Stimulated activated effector memory CD8-positive, alpha-beta T cell treated with anti-CD3 and anti-CD28 coated beads, Interleukin-12 subunit alpha, Interleukin-12 subunit beta, amount 100 ng/mL, for 72 hours (primary cell): ENCODE results near the gene GPR63.

Experiments
- ATAC-seq: fragments of 150-1000 bp; cut with Tn5 transposase; 2 replicates; pipeline ENCODE4 v1.10.0; 2021
- DNase-seq, 2 donors: peaks; one replicate each; pipeline ENCODE4 v3.0.0; 2021 to 2022; ENCODE audit warnings: low spot score in 2 of 2
- H3K27ac Mint-ChIP-seq: one replicate; pipeline ENCODE4 v1.8.0; 2022; ENCODE audit warnings: mild to moderate bottlenecking, mixed read lengths
- H3K36me3 Mint-ChIP-seq: one replicate; pipeline ENCODE4 v1.8.0; 2022; ENCODE audit warnings: mild to moderate bottlenecking, mixed read lengths
- H3K4me1 Mint-ChIP-seq: one replicate; pipeline ENCODE4 v1.8.0; 2022; ENCODE audit warnings: mixed read lengths
- H3K4me3 Mint-ChIP-seq: one replicate; pipeline ENCODE4 v1.8.0; 2022; ENCODE audit warnings: mild to moderate bottlenecking, mixed read lengths
- H3K9me3 Mint-ChIP-seq: one replicate; pipeline ENCODE4 v1.8.0; 2022; ENCODE audit warnings: mixed read lengths

The GPR63 gene

GRCh38 chr6:96844530-96844929 is 7.3 kb upstream of the GPR63 start:
- ATAC-seq (no peak), DNase-seq (no peak)
- Mint-ChIP-seq H3K36me3 (no peaks in the 10 kb centered on the region), H3K27ac (no peak overlapping the region), H3K4me1 (no peaks in the 10 kb centered on the region), H3K9me3 (peaks cover 3% of the 10 kb centered on the region), H3K4me3 (no peak overlapping the region)

GRCh38 chr6:96841345-96841744 is 4.1 kb upstream of the GPR63 start:
- DNase-seq (no peak), ATAC-seq (no peak)
- no peak overlapping the region for H3K27ac Mint-ChIP-seq

DNA sequence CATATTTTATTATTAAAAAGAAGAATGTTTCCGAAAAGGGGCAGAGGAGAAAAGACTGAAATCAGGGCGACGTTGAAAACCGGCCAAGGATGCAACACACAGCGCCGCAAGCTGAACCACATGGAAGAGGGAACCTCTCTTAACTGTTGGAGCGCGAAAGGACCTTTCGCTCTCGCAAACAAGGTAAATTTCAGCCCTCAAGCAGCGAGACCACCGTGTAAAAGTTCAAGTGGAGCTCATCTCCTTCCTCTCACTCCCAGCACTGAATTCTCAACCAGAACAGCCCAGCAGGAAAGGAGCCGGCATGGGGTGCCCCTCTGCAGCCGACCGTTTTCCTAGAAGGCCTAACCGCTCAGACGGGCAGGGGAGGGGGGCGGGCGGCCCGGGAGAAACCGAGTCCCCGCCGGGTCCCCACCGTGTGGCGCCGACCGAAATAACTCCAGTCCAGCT is 621 bp downstream of the GPR63 start:
- H3K4me1 Mint-ChIP-seq = peaks cover 17% of the 10 kb centered on the region
- DNase-seq (no peak), ATAC-seq (peak; percentile 22)
- H3K4me3 Mint-ChIP-seq = peak overlapping the region; percentile 84
- no peak overlapping the region for H3K27ac Mint-ChIP-seq
- H3K9me3 Mint-ChIP-seq = no peaks in the 10 kb centered on the region
- H3K36me3 Mint-ChIP-seq = no peaks in the 10 kb centered on the region

More at GRCh38 chr6:96841345-96841744, 4.1 kb upstream of the GPR63 start:
- Mint-ChIP-seq H3K36me3 (no peaks in the 10 kb centered on the region), H3K4me1 (peaks cover 10% of the 10 kb centered on the region), H3K9me3 (peaks cover 3% of the 10 kb centered on the region), H3K4me3 (no peak overlapping the region)

DNA sequence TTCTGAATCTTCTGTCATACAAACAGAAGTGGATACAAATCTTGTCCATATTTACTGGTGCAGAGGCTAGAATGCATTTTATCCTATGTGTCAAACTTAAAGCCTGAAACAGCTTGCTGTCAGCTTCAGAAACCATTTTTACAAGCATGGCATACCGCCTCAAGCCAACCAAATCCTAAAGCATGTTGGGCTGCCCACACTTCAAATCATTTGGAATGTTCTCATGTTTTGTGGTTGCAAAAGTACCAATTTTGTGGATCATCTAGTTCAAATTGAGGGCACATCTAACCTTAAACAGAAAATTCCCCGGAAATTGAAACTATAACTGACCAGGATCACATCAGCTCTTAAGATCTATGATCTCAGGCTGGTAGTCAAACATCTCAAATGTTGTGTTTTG is 3.2 kb downstream of the GPR63 start:
- no peaks in the 10 kb centered on the region for H3K9me3 Mint-ChIP-seq
- H3K4me3 Mint-ChIP-seq = no peak overlapping the region
- ATAC-seq = no peak
- no peak for DNase-seq
- H3K27ac Mint-ChIP-seq = no peak overlapping the region
- H3K36me3 Mint-ChIP-seq = no peaks in the 10 kb centered on the region
- H3K4me1 Mint-ChIP-seq = peaks cover 17% of the 10 kb centered on the region

DNA sequence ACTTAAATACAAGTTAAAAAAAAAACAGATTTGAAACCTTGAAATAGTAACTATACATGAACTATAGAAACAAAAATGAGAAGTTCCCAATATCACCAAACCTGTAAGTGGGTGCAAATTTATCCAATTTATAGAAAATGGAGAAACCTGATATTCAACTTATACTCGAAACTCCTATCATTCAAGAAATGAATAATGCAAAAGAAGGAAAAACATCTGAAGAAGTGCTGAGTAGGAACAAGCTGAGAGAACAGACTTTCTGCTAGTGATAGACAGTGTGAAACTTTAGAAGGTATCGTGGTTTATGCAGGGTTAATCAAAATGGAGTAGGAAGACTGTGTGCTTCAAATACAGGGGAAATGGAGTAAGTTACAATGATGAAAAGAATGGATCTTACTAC is 4.5 kb downstream of the GPR63 start:
- no peak overlapping the region for H3K27ac Mint-ChIP-seq
- DNase-seq = no peak
- ATAC-seq = no peak
- H3K9me3 Mint-ChIP-seq = no peaks in the 10 kb centered on the region
- H3K4me3 Mint-ChIP-seq = no peak overlapping the region
- H3K4me1 Mint-ChIP-seq = peaks cover 10% of the 10 kb centered on the region
- no peaks in the 10 kb centered on the region for H3K36me3 Mint-ChIP-seq

DNA sequence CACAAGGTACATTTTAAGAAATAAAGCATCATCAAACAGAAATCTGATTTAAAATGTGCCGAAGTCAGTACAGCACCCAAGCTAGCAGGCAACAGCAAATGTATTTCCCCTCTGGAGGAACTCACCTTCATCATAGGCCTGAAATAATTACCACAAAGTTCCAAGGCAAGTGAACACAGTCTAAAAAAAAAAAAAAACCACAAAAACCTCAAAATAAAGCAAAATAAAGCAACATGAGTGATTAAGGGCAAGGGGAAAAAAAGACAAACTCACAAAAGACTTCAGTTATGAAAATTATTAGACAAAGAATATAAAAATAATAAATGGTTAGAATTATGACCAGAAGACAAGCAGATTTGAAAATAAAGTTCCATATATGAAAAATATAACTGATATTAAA is 10.4 kb downstream of the GPR63 start:
- H3K4me1 Mint-ChIP-seq = no peaks in the 10 kb centered on the region
- no peak overlapping the region for H3K4me3 Mint-ChIP-seq
- DNase-seq (no peak), ATAC-seq (no peak)
- H3K36me3 Mint-ChIP-seq = no peaks in the 10 kb centered on the region
- H3K27ac Mint-ChIP-seq = no peak overlapping the region
- H3K9me3 Mint-ChIP-seq = no peaks in the 10 kb centered on the region

- DNase-seq = no peak
- Mint-ChIP-seq H3K9me3 (no peaks in the 10 kb centered on the region), H3K27ac (no peak overlapping the region), H3K36me3 (no peaks in the 10 kb centered on the region), H3K4me1 (no peaks in the 10 kb centered on the region), H3K4me3 (no peak overlapping the region)
- ATAC-seq = no peak
Observed at GRCh38 chr6:96823743-96824142, 13.5 kb downstream of the GPR63 start.

DNA sequence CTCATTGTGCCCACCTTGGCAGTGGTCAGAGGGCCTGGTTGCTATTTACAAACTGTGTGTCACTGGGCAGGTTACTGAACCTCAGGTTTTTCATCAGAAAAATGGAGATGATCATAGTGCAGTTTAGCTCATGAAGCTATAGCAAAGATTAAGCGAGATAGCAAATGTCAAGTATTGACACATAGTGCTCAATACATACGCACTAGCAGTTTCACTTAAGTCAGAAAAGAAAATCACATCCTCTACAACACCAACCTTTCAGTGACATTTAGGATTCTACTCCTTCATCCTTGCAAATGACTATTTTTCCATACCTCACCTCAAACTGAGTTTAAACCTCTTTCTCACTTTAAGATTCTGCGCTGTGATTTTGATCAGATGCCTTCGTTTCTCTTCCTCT is 16.2 kb downstream of the GPR63 start:
- no peak for DNase-seq
- Mint-ChIP-seq H3K4me1 (no peaks in the 10 kb centered on the region), H3K9me3 (no peaks in the 10 kb centered on the region), H3K27ac (no peak overlapping the region), H3K36me3 (no peaks in the 10 kb centered on the region), H3K4me3 (no peak overlapping the region)
- ATAC-seq = no peak

- ATAC-seq (no peak), DNase-seq (no peak)
- H3K4me3 Mint-ChIP-seq = no peak overlapping the region
- H3K4me1 Mint-ChIP-seq = no peaks in the 10 kb centered on the region
- H3K9me3 Mint-ChIP-seq = no peaks in the 10 kb centered on the region
- H3K36me3 Mint-ChIP-seq = no peaks in the 10 kb centered on the region
- H3K27ac Mint-ChIP-seq = no peak overlapping the region
Observed at GRCh38 chr6:96816301-96816817, 20.9 kb downstream of the GPR63 start.

DNA sequence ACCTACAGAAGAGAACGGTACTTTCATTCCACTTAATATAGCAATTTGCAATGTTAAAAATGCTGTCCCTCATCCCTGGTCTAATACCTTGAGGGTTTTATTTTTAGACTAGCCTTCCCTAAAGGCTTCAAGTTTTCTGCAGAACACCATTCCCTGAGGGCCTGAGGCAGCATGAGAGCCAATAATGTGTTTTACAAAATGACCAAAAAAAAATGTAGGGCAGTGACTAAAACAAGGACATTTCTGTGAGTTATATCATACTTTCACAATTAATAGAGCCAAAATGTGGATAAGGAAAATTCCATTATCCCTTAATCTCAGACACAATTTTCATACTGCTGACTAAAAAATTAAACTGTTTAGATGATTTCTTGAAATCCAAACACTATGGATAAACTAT is 22.7 kb downstream of the GPR63 start:
- Mint-ChIP-seq H3K36me3 (no peaks in the 10 kb centered on the region), H3K9me3 (no peaks in the 10 kb centered on the region), H3K27ac (no peak overlapping the region), H3K4me1 (no peaks in the 10 kb centered on the region), H3K4me3 (no peak overlapping the region)
- ATAC-seq (no peak), DNase-seq (no peak)

GRCh38 chr6:96812077-96812703 is 25.1 kb downstream of the GPR63 start:
- no peak for DNase-seq
- Mint-ChIP-seq H3K36me3 (no peaks in the 10 kb centered on the region), H3K4me3 (no peak overlapping the region), H3K9me3 (no peaks in the 10 kb centered on the region), H3K4me1 (no peaks in the 10 kb centered on the region), H3K27ac (no peak overlapping the region)
- no peak for ATAC-seq

GRCh38 chr6:96811670-96812069 is 25.6 kb downstream of the GPR63 start:
- no peak overlapping the region for H3K27ac Mint-ChIP-seq
- H3K9me3 Mint-ChIP-seq = no peaks in the 10 kb centered on the region
- no peak for ATAC-seq
- DNase-seq = no peak
- H3K4me3 Mint-ChIP-seq = no peak overlapping the region
- no peaks in the 10 kb centered on the region for H3K4me1 Mint-ChIP-seq
- H3K36me3 Mint-ChIP-seq = no peaks in the 10 kb centered on the region

DNA sequence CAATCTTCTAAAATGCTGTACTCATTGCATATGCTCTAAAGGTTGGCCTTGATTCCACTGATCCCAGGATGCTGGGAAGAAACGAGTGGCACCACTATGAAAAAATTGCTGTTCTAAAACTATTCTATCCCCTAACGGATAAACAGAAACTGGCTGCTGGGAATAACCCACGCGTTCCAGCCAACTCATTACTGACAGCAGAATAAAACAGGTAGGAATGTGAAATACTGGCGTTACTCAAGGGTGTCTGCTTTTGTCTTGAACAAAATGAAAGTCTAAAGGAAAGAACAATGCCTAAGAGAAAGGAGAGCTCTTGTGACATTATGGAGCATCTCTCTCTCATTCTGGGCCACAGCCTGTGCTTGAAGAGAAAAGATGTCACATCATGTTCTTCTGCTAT is 26.1 kb downstream of the GPR63 start:
- no peak overlapping the region for H3K4me3 Mint-ChIP-seq
- no peaks in the 10 kb centered on the region for H3K4me1 Mint-ChIP-seq
- no peaks in the 10 kb centered on the region for H3K36me3 Mint-ChIP-seq
- no peaks in the 10 kb centered on the region for H3K9me3 Mint-ChIP-seq
- H3K27ac Mint-ChIP-seq = no peak overlapping the region
- DNase-seq (no peak), ATAC-seq (no peak)

DNA sequence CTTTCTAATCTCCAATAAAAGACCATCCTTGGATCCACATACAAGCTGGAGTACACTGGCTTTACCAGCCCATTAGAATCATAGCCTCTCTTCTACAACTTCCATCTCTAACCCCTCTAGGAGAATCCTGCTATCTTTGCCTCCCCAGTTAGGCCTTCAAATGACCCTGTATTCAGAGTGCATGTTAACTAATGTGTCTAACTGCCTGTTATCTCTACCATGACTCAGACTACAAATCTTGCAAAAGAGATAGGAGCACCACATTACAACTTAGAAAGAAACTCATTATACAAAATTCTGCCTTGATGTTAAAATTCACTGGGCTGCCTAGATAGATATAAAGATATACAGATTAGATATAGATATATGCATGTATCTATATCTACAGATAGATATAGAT is 28.2 kb downstream of the GPR63 start:
- Mint-ChIP-seq H3K4me3 (no peak overlapping the region), H3K27ac (no peak overlapping the region)
- no peak for ATAC-seq

DNA sequence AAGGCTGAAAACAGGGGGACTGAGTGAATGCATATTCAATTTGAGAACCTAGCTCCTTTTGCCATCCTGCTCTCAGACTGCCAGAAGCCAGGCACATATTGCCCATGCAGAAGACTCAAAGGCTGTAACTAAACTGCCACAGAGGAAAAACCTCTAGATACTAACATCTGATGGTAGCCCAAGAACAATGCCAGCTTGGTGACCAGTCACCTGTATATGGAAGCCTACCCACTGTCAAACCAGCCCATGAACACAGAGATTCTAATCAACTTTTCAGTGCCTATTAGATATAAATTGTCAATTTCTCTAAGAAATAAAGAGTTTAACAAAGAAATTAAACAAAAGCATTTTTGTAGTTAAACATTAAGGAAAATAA is 34.2 kb downstream of the GPR63 start:
- ATAC-seq = no peak

More for the DNA sequence above, 28.2 kb downstream of the GPR63 start:
- Mint-ChIP-seq H3K4me1 (no peaks in the 10 kb centered on the region), H3K36me3 (no peaks in the 10 kb centered on the region), H3K9me3 (no peaks in the 10 kb centered on the region)
- no peak for DNase-seq

GRCh38 chr6:96795481-96795880 is 41.8 kb downstream of the GPR63 start:
- H3K4me1 Mint-ChIP-seq = no peaks in the 10 kb centered on the region
- no peaks in the 10 kb centered on the region for H3K9me3 Mint-ChIP-seq
- no peak overlapping the region for H3K4me3 Mint-ChIP-seq
- no peaks in the 10 kb centered on the region for H3K36me3 Mint-ChIP-seq
- no peak for DNase-seq
- H3K27ac Mint-ChIP-seq = no peak overlapping the region
- no peak for ATAC-seq

More for the DNA sequence above, 34.2 kb downstream of the GPR63 start:
- Mint-ChIP-seq H3K27ac (no peak overlapping the region), H3K36me3 (no peaks in the 10 kb centered on the region), H3K4me3 (no peak overlapping the region), H3K9me3 (no peaks in the 10 kb centered on the region), H3K4me1 (no peaks in the 10 kb centered on the region)
- DNase-seq = no peak

- Mint-ChIP-seq H3K4me3 (no peak overlapping the region), H3K4me1 (no peaks in the 10 kb centered on the region), H3K9me3 (no peaks in the 10 kb centered on the region), H3K36me3 (no peaks in the 10 kb centered on the region), H3K27ac (no peak overlapping the region)
- no peak for ATAC-seq
- DNase-seq = no peak
Observed at GRCh38 chr6:96794980-96795379, 42.3 kb downstream of the GPR63 start.
